GM12875 (cell line): ENCODE data around the gene TNIP1.

Experiments
- H3K4me3 ChIP-seq: one replicate; pipeline ENCODE4 v1.5.1; 2011; ENCODE audit warnings: low read depth, low read length, control low read depth
- TF ChIP-seq, protein P1 (sequence below): IDR thresholded peaks from 2 replicates; pipeline ENCODE4 v1.5.1; 2011; ENCODE audit warnings: low read depth, mild to moderate bottlenecking, control low read depth, inconsistent platforms, low read length, moderate library complexity, borderline replicate concordance; ENCODE audit not compliant: insufficient read depth

The TNIP1 gene

GRCh38 chr5:151041577-151042268 is 39.1 kb downstream of the TNIP1 start:
- TF ChIP-seq, protein P1, sequence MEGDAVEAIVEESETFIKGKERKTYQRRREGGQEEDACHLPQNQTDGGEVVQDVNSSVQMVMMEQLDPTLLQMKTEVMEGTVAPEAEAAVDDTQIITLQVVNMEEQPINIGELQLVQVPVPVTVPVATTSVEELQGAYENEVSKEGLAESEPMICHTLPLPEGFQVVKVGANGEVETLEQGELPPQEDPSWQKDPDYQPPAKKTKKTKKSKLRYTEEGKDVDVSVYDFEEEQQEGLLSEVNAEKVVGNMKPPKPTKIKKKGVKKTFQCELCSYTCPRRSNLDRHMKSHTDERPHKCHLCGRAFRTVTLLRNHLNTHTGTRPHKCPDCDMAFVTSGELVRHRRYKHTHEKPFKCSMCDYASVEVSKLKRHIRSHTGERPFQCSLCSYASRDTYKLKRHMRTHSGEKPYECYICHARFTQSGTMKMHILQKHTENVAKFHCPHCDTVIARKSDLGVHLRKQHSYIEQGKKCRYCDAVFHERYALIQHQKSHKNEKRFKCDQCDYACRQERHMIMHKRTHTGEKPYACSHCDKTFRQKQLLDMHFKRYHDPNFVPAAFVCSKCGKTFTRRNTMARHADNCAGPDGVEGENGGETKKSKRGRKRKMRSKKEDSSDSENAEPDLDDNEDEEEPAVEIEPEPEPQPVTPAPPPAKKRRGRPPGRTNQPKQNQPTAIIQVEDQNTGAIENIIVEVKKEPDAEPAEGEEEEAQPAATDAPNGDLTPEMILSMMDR: no peak
- no peak overlapping the region for H3K4me3 ChIP-seq

DNA sequence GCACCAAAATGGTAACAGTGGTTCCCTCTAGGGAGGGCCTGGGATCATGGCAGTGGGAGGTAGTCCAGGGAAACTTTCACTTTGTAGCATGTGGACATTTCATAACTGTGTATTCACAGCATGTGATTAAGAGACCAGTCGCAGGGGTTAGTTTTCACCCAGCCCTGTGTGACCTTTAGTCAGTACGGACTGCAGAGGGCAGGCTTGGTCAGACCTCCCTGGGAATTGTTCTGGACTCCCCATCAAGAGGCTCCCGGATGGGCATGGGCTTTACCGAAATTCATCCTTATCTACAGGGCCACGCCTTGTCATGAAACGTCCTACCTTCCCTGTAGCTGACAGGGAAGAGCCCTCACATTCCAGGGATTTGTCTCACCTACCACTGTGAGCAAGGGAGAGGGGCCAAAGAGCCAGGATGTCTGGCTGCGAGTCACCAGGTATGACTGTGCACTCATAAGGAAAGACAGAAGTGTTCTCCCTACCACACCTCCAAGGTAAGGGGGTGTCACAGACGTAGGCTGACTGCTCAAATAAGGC is 40.6 kb downstream of the TNIP1 start:
- H3K4me3 ChIP-seq: no peak overlapping the region
- TF ChIP-seq, protein P1: no peak

- no peak overlapping the region for H3K4me3 ChIP-seq
- TF ChIP-seq, protein P1: no peak
Observed at GRCh38 chr5:151039665-151040064, 41.2 kb downstream of the TNIP1 start.

DNA sequence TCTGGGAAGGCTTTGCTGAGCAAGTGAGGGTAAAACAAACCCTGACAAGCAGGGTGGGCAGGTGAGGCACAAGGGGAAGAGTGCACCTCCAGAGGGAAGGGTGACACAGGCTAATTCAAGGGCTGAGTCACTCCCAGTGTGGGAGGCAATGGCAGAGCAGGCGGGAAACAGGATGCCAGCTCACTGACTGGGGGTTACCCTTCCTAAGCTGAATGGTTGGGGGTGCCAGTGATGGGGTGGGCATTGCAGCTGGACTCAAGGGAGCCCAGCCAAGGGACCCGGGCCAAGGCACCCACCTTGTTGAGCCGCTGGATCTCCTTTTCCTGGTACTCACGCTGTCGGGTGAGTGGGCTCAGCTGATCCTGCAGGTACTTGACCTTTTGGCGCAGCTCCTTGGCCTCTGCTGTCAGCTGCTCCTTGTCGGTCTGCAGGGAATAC is 42.0 kb downstream of the TNIP1 start:
- no peak overlapping the region for H3K4me3 ChIP-seq
- TF ChIP-seq, protein P1: no peak

- TF ChIP-seq, protein P1: no peak
Observed at GRCh38 chr5:151038412-151038745, 42.5 kb downstream of the TNIP1 start.

GRCh38 chr5:151037561-151038411 is 43.0 kb downstream of the TNIP1 start:
- no peak overlapping the region for H3K4me3 ChIP-seq
- TF ChIP-seq, protein P1: no peak

More at GRCh38 chr5:151038412-151038745, 42.5 kb downstream of the TNIP1 start:
- no peak overlapping the region for H3K4me3 ChIP-seq

DNA sequence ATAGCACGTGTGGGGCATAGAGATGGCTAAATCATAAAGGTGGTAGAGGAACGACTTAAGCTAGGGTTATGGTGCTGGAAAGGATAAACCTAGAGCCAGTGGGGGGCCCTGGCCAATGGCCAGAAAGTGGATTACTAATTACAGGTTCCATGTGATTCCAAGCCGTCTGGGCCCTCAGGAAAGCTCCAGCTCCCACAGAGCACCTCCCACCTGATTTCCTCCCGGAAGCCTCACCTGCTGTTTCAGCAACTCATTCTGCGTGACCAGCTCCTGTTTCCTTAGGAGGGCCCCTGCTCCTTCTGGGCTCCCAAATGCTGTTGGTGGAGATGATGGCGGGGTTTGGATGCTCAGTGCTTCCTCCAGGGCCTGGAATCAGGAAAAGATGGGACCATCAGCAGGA is 44.3 kb downstream of the TNIP1 start:
- H3K4me3 ChIP-seq: no peak overlapping the region
- TF ChIP-seq, protein P1: no peak
